ENCODE results near the gene MGMT.
A peak's percentile ranks its signal among the peaks of the same experiment; 100 is the strongest.

Gene MGMT

DNA sequence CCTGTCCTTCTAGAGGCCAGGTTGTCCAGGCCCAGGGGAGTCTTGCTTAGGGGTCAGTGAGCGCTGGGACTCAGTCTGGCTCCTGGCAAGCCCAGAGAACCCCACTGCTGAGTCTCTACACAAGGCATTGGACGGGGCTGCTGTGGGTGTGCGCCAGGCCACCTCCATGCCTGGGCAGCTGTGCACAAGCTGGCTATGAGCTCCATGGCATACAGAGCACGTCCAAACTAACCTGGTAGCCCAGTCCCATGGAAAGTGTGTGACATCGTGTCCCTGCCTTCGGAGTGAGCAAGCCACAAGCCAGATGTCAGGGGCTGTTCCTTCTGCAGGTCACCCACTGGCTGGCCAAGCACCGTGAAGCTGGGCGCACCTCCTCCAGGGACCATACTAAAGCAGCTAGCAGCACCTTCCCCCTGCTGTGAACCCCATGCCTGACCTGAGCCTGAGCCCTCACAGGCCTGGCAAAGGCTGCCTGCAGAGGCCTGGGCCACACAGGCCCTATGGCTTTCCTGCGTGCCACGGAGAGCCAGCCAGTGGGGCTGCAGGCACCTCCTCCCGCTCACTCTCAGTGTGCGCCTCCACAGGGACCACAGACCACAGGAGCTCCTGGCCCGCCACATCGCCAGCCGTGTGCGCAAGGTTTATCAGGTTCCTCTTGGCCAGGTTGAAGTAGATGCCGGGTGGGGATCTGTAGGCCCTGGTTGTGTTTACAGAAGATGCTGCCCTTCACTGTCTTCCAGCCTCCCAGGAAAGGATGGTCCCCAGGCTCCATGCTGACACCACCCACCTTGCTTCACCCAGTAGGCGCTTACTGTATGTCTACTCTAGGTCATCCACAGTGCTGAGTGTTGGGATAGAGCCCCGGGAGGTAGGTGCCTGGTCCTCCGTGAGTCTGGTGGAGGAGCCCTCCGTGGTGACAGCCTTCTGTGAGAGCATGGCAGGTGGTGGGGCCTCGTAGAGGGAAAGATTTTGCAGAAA is 277.4 kb downstream of the MGMT start:
- DNase-seq, result no peak

DNA sequence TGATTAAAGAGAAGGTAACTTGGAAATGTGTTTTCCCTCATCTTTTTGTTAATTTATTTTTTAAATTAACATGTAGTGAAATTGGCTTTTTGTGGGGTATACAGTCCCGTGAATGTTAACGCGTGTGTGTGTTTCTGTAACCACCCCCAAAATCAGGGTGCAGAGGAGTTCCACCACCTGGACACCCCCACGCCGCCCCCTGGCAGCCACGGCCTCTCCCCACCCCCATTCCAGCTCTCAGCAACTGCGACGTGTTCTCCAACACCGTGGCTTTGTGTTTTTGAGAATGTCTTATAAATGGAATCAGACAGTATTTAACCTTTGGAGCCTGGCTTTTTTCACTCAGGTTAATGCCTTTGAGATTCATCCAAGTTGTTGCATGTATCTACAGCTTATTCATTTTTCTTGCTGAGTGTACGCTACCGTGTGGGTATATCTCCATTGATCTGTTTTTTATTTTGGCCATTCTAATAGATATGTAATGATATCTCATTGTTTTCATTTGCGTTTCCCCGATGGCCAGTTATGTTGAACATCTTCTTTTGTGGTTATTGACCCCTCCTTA is 278.2 kb downstream of the MGMT start:
- no peak for DNase-seq

DNA sequence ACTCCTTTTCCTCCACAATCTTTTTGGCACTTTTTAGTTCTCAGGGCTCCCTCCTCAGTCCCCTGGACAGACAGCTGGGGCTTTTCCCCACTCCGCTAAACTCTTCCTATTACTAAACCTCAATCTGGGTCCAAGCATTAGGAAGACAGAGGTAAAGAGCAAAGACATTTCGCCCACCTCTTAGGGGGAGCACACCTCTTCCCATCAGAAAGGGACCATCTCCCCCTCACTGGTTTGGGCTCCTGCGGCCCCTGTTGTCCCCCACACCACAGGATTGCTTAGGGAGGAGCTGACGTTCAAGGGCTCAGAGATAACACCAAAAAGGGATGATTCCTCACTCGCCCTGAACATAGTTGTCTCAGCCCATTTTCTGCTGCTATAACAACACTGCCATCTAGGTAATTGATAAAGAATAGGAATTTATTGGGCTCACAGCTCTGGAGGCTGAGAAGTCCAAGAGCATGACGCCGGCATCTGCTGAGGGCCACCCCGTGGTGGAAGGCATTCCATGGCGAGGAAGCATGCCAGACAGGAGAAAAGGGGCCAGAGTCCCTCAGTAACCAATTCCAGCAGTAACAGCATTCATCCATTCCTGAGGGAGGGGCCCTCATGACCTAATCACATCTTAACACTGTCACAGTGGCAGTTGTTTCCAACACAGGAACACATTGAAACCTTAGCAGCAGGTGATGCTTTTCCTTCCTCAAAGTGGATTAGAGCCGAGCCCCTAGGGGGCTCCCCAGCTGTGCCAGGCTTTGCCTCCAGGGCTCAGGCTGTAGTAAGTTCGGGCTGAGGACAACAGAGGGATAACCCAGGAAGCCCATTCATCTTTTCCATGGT is 287.4 kb downstream of the MGMT start:
- no peak for DNase-seq

DNA sequence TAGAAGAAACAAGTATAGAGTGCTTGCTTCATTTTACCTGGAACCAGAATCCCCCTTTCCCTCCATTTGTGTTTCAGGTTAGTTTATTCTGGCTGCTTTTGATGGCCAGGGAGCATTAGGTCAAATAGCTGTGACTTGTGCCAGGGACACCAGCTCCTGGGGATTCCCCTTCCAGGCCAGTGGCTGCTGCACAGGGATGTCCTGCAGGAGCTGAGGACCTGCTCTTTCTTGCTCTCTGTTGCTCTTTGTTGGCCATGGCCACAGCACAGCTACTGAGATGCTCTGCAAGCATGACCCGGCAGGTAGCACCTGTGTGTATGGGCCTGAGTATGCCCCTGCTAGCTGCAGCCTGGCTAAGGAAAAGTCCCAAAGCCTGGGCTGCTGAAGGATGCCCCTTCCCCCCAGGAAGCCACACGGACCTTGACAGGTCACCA is 288.1 kb downstream of the MGMT start:
- no peak for DNase-seq

DNA sequence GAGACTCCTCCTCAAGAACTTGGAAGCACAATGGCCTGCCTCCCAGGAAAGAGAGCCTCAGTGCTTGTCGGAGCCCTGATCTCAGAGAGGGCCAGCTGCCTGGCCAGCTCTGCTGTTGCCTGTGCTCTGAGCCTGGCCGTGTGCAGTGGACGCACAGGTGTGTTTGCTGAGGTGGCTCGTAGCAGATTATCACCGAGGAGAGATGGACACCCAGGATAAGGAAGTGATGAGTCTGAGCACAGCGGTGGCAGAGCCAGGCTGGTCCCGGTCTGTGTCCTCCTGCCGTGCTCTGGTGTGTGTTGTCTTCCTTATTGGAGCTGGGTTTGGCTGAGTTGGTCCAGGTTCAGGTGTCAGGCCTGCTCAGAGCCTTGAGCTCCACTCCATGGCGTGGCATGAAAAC is 288.6 kb downstream of the MGMT start:
- no peak for DNase-seq

DNA sequence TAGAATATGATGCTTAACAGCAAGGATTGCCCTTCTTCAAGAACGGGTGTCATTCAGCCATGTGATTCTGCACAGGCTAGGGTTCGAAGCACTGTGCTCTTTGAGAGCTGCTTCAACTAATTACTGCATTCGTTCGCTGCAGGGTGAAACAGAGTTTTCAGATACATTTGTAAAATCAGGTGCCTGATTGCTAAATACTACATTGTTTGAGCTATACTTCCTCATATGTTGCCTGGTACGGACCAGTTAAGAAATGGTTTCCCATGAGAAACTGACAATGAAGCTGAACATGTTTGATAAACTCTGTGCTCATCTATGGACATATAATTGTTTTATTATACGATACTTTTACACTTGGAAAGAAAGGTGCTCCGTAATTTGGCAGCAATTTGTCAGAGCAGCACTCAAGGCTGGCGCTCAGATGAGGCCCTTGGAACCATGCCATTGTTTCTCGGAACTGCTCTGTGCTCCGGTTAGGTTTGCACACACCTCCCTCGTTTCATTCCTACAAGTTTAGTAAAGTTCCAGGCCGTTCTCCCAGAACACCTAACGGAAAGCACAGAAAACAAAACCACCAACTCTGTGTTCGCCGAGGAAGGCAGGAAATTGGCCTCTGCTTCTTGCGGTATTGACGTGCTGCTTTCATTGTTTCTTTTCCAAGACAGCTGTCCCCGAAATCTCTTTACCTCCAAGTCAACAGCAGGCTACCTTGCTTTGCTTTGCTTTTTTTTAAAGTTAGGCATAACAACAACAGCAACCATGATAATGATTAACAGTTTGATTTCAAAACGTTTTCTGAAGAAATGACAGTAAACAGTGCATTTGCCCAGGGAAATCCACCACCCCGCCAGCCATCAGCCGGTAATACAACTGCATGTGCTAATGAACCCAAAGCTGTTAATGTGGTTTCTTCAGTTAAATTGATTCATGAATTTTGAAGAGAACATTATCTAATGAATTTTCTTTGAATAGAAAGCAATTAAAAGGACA is 290.2 kb downstream of the MGMT start:
- DNase-seq, result peak; percentile 14 to 34

DNA sequence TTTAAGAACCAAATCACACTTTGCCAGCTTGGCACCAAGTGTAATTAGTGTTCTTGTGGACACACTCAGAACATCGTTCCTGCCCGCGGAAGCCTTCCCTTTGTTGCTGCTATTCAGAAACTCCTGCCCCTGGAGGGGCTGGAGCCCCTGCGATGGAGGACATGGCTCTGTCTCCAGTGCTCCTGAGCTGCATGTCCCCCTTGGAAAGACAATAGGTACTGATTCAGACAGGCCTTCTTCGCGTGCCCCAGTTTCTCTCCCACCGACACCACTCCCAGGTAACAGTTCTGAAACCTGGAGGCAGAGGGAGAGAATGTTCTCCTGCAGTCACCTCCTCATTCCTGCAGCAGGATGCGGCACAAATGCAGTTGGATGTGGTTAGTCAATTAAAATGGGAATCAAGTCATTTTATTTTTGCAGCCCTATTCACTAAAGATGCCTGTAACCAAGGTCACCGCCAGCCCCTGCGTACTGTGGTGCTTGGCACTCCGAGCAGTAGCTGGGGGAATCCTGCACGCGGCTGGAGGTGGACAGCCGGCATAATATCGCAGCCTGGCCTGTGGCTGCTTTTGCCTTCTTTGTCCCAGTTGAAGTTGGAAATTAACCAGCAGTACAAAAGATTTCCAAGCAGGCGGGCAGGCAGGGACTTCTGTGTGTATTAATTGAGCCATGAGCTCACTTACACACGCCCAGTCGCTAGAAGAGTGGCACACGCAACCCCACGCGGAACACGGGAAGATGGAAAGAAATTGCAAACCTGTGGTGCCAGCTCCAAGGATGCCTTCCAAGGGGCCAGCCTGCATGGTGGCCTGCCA is 291.4 kb downstream of the MGMT start:
- no peak for DNase-seq

DNA sequence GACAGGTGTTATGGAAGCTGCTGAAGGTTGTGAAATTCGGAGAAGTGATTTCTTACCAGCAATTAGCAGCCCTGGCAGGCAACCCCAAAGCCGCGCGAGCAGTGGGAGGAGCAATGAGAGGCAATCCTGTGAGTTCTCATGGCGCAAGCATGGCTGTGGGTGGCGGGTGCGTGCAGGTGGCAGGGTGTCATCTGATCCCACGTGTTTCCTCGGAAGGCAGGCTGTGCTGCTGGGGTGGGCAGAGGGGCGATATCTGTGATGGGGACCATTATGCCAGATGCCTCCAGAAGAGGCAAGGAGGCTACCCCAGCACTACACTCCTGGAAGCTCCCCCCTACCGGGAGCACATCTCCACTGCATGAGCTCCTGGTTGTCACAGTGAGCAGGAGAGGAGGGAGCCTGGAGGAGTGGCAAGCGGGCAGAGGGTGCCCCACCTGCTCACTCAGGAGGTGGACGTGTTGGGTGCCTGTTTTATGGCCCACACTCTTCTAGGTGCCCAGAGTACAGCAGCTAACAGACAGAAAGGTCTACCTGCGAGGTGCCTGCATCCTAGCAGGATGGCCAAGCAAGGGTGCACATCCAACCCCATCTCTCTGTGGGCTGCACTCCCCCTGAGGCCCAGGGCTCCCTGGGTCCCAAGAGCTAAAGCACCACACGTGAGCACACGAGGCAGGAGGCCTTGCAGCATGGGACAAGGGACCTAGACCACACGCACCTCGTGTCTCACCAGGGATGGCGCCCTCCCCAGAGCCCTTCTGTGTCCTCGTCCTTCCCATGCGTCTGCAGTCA is 292.4 kb downstream of the MGMT start:
- no peak for DNase-seq

DNA sequence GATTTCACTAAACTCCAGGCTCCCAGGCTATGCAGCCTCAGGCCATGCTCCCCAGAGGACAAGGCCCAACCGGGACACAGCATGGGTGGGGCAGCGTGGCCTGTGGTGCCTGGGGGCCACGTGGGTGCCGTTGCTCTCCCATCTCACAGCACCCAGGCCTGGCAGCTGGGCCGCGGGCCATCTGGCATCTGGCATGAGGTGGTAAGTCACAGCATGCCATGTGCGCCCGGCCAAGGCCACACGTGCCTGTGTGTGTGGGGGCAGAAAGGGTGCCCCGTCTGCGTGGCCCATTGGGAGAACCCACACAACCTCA is 292.9 kb downstream of the MGMT start:
- DNase-seq, result no peak

DNA sequence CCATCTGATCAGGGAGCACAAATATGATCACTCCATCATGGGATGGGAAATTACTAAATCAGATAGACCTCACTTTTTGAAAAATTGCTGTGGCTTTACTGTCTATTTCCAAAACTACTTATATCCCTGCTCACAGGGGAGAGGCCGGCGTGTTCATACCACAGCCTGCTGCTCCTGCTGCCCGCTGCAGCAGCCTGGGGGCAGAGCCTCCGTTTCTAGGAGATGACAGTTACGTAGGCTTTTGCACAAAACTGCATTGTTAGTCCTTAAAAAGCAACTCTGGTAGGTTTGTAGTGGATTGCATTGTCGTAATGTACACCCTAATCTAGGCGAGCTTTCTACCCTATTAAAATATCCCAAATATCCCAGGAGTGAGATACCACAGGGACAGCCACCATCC is 293.4 kb downstream of the MGMT start:
- DNase-seq, result no peak

DNA sequence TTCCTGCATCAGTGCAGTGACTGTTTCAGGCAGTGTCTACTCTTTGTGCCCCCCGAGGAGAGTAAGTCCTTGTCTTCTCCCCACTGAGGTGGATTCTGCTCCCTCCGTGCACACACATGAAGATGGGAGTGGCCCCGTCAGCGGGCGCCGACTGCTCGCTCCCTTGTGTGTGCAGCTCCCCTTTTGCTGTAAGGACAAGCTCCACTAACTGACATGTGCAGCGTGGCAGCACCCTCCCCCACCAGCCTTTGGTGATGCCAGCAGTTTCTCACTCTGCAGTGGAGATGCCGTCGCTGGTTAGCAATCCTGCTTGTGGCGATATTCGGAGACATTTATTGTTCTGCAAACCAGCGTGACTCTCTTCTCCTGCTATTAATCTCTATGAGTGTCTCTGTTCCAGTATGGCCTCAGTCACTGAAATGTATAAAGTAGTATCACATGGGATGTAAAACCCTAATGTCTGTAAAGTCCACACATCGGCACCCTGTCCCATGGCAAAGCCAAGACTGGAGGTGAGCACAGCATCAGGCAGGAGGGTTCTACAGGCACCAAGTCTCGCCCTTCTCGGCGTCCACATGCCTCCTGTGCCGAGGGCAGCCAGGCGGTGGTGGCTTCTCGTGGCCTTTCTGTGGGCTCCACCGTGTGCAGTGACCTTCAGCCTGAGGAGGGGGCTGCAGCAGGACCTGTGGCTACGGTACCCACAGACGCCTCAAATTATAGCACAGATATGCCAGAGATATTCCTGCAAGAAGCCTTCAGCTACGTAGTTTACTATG is 294.3 kb downstream of the MGMT start:
- no peak for DNase-seq

DNA sequence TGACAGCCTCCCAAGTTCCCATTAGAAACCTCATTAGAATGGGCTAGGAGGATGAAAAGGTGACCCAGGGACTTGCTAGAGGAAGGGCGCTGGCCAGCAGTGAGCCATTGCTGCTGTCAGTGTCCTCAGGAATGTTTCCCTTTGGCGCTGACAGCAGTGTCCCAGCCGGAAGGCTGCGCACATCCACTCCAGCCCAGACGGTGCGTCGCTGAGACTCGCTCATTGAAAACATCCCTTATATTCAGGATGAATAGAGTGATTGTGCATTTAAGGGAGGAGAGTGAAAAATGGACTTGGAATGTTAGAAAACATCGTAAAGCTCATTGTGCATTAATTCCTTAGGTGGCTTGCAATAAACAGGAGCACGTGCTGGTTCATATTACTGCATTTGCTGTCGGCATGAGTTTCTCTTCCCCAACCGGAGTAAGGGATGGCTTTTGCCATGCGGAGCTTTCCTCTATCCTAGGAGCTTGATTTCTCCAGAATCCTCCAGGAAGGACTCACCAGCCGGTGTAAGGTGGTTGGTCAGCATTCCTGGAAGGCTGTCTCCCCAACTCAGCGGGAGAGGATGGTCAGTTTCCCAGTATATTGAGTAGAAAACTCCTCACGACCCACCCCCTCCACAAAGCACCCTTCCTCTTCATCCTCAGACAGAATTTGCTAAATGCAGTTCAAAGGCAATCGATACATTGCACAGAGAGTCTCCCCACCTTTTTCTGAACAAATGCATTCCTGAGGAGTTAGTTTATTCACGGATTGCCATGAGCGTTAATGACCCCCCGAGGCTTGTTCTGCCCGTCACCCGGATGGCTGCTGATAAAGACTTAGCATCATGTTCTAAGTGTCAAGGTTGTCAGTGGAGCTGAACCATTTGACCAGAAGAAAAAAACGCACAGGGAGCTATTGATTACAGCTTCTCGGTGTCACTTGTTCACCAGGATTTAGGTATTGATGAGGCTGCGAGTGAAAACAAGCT is 295.2 kb downstream of the MGMT start:
- no peak for DNase-seq

DNA sequence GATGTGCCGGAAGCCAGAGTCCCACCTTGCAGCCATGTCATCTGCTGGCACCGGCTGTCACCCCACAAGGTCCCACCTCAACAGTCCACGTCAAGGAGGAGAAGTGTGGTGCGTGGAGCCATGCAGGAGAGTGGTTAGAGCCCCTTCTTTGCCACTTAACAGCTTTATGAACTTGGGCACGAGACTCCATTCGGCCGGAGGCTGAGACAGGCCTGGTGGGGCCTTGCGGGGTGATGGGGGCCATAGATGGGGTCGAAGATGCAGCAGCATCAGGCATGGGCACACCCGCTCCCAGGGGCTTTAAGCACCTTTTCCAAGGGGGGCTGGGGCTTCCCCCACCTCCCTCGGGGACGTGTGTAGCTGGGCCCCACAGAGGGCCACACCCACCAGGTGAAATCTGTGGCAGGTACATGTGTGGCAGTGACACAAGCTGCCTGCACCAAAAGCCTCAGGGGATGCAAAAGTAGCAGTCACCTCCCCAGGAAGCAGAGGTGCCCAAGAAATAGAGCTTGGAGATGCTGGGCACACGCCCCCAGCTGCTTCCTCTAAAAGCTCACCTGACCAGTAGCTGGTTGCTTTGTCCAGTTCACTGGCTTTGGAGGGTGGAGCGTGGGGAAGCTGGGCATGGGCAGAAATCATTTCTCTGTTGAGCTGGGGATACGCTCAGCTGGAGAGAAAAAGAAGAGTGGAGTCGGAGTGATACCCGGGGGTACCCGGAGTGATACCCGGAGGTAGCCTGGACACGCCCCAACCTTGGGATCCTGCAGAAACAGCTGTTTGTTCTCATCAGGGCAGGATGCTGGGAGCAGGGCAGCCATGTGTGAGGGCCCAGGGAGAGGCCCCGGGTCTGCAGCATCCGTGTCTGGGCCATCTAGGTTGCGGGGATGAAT is 297.2 kb downstream of the MGMT start:
- DNase-seq, result no peak

DNA sequence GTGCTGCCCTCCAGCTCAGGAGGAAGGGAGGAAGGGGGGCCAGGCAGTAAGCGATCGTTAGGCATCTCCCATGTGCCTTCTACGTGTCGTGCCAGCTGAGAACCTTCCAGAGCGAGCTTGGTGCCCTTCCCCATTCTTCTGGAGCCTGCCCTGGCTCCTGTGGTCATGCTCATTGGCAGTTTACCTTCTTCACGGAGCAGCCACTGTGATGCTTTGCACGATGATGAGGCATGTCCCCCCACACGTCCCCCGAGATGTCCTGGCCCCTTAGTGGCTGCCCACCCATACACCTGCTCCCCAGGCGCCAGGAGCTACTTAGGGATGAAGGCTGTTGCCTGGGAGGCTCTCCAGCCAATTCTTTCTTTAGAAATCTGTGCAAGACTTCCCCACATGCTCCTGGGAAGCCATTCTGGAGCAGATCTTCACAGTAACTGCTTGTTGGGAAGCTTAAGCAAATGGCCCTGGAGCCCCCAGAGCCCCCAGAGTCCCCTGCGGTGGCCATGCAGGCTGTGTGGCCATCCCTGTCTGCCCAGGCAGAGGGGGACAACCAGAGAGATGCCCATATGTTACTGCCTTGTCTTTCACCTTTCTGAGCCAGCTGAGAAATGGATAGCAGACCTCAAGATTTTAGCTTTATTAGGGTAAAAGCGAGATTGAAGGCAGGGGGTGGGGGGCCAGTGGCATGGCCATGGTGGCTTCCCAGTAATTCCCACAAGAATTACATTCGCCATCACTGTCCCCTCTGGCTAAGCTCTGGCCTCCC is 298.0 kb downstream of the MGMT start:
- DNase-seq, result no peak

DNA sequence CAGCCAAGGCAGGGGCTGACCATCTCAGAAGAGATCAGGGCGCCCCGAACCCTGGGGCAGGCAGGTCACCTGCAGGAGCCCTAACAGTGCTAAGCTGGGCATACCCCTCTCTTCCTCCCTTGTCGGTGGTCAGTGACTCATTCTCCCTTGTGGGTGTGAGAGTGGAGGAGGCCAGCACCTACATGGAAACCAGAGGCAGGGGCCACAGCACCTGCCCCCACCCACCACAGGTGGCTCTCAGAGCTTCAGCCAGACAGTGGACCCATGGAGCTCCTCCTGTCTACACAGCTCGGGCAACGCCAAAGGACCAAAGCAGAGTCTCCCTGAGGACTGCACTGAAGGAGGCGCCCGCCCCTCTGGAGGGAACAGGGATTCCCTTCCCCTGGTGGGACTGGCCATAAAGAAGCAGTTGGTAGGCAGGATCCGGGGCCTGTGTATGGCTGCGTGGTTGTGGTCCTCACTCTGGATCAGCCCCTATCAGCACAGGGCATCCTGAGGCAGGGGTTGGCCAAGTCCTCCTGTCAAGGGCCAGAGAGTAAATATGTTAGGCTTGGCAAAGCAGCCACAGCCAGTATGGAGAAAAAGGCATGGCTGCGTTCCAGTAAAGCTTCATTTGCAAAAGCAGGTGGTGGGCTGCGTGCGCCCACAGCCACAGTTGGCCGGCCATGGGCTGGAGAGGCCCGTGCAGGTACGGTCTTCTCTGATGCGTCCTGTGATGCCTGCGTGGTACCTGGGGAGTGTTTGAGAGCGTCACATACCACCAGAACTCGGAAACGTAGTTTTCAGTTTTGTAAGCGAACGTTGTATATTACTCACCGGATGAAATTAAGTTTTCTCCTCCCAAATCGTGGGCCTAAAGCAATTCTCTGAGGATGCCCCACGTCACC is 298.9 kb downstream of the MGMT start:
- DNase-seq, result no peak
